ENCODE results near the gene WWOX.

- TF ChIP-seq POLR2AphosphoS5 (IDR thresholded peaks at IDR 0.05; ENCODE audit: insufficient read depth, low read depth, low read length) (no peak), CTCF (IDR thresholded peaks at IDR 0.05; ENCODE audit: extremely low read depth in 1 of 2, insufficient read depth in 1 of 2, low read depth in 1 of 2, low read length in 2 of 2) (no peak), EZH2 (IDR thresholded peaks at IDR 0.05; ENCODE audit: borderline replicate concordance, low read depth, low read length, severe bottlenecking) (no peak), POLR2A (IDR thresholded peaks at IDR 0.05; ENCODE audit: low read depth, low read length) (no peak), MAX (IDR thresholded peaks at IDR 0.05; ENCODE audit: insufficient read depth, insufficient read length) (no peak), JUN (IDR thresholded peaks at IDR 0.05; ENCODE audit: borderline replicate concordance, insufficient read depth, insufficient read length, low read depth) (no peak), MYC (IDR thresholded peaks at IDR 0.05; ENCODE audit: low read depth, low read length) (no peak), GATA2 (IDR thresholded peaks at IDR 0.05; ENCODE audit: insufficient read depth, insufficient read length, low read depth, low read length) (no peak), FOS (IDR thresholded peaks at IDR 0.05; ENCODE audit: borderline replicate concordance, insufficient read depth, low read length) (no peak)
Measured at GRCh38 chr16:79042141-79042540, 942.7 kb downstream of the WWOX start.
